NCI-H2171 treated with DMSO at 0.1 percent for 48 hours (cell line): ENCODE data around the gene CCDC142.
"Not testable (repeated sequence)": the region's sequence is repeated elsewhere in the genome, so short reads cannot be mapped to it uniquely, and the experiment has no call there.

ENCODE experiments used
- DNase-seq: peaks from one replicate; lab custom pipeline; 2025; lab: John Stamatoyannopoulos, UW

The CCDC142 gene

DNA sequence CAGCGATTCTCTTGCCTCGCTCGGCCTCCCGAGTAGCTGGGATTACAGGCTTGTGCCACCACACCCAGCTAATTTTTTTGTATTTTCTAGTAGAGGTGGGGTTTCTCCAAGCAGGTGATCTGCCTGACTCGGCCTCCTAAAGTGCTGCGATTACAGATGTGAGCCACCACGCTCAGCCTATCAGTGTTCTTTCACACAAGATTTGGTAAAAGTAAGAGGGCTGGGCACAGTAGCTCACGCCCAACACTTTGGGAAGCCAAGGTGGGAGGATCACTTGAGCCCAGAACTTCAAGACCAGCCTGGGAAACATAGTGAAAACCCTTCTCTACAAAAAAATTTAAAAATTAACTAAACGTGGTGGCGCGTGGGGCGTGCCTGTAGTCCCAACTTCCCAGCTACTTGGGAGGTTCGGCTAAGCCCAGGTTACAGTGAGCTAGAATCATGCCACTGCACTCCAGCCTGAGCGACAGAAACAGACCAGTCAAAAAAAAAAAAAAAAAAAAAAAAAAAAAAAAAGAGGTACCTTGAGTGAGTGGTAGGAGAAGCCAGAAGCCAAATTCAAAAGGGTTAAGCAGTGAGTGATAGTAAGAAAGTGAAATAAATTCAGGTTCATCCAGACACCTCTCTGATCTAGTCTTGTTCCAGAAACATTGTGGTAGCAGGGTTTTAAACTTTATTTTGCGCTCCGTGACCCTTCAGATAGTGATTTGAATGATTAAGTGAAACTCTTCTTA is 11.3 kb downstream of the CCDC142 start:
- DNase-seq, result peak; percentile 54

- DNase-seq, result not testable (repeated sequence)
Measured at GRCh38 chr2:74470742-74471141, 12.1 kb downstream of the CCDC142 start.

DNA sequence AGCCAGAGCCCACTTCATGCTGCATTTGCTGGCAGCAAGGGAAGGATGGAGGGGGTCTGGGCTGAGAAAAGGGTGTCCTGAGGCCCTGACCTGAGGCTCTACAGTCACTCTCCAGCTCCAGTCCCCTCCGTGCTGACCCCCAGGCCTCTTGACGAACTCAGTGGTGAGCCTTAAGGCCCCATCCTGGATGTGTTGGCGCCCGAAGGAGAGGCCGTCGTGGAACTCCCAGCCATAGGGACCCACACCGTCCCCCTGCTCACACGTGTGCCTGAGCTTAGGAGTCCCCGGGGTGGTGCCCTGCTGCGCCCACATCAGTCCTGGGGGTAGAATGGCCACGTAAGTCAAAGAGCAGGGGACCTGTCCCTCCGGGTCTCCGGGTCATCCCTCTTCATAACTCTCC is 18.4 kb downstream of the CCDC142 start:
- DNase-seq, result no peak

- DNase-seq, result no peak
Measured at GRCh38 chr2:74462786-74463105, 20.1 kb downstream of the CCDC142 start.

DNA sequence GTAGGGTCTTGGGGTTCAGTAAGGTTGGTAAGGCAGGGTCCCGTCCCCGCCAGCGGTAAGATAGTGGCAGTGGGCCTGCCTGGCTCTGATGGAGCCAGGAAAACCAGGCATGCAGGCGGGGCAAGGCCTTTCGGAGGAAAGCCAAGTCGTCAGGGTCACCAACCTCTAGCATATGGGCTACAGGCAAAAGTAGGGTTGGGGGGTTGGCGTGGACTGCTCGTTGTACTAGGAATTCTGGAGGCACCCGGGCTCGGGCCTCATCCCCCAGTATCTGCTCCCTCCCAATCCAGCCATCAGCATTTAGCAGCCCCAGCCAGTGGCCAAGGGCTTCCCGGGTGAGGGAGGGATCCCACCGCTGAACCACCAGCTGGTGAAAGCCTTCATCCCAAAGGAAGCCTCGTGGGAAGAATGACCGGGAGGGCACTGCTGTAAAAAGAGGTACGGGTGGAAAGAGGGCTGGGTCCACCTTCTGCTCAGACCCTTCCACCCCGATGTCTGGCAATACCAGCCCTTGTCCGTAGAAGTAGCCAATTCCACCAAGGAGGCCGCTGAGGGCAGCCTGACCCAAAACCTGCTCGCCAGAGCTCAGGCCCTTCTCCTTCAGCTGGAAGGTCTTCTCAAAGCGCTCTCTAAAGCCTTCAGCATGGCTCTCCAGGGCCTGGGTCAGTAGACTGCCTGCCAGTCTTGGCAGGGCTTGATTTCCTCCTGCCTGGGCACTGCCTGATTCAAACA is 20.6 kb downstream of the CCDC142 start:
- no peak for DNase-seq

- DNase-seq, result no peak
Measured at GRCh38 chr2:74461187-74462053, 21.4 kb downstream of the CCDC142 start.

DNA sequence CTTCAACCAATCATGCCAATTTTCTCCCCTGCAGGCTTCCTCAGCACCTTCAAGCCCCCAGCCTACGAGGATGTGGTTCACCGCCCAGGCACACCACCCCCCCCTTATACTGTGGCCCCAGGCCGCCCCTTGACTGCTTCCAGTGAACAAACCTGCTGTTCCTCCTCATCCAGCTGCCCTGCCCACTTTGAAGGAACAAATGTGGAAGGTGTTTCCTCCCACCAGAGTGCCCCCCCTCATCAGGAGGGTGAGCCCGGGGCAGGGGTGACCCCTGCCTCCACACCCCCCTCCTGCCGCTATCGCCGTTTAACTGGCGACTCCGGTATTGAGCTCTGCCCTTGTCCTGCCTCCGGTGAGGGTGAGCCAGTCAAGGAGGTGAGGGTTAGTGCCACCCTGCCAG is 22.6 kb downstream of the CCDC142 start:
- DNase-seq, result not testable (repeated sequence)

GRCh38 chr2:74459503-74460118 is 23.2 kb downstream of the CCDC142 start:
- DNase-seq, result not testable (repeated sequence)

- no peak for DNase-seq
Measured at GRCh38 chr2:74458938-74459363, 23.8 kb downstream of the CCDC142 start.

- DNase-seq, result peak; percentile 100
Measured at GRCh38 chr2:74458132-74458937, 24.5 kb downstream of the CCDC142 start, which contains the start of gene WBP1. Gene WBP1, plus strand, starts transcription at chr2:74458438. Its CDS starts 165 bp downstream, at chr2:74458603.

- DNase-seq, result peak; percentile 87
Measured at GRCh38 chr2:74457549-74458131, 25.2 kb downstream of the CCDC142 start.

DNA sequence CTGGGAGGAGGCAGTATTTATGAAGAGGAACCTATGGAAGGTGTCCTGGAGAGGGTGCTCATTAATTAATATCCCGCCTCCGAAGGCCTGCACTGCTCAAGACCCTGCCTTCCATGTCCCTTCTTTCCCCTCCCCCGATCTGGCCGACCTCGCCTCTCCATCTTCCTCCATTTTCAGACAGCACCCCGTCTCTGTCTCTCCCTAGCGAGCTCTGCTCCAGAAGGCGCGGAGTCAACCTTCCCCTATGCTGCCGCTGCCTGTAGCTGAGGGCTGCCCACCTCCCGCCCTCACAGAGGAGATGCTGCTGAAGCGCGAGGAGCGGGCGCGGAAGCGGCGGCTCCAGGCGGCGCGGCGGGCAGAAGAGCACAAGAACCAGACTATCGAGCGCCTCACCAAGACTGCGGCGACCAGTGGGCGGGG is 25.7 kb downstream of the CCDC142 start:
- peak; percentile 87 for DNase-seq

GRCh38 chr2:74454654-74455511 is 27.9 kb downstream of the CCDC142 start, which contains the start of gene INO80B:
Gene INO80B, plus strand, starts transcription at chr2:74455087. Its CDS starts 30 bp downstream, at chr2:74455117.
- DNase-seq, result peak; percentile 98

GRCh38 chr2:74450570-74451190 is 32.1 kb downstream of the CCDC142 start:
- DNase-seq, result no peak

DNA sequence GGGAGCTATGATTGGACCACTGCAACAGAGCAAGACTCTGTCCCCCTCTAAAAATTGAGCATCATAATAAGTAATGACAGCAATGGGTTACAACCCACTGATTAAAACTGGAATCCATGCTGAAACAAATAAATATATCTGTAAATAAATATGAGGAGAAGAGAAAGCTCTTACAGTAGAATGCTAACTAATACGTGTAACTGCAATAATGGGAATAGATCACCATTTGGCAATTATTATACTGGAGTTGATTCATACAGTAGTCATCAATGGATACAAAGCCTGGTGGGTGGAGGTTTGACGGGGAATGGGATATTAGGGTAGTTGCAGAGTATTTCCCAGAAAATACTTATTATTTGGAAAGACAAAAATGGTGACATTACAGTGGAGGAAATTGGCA is 34.0 kb downstream of the CCDC142 start:
- DNase-seq, result no peak

GRCh38 chr2:74447230-74447999 is 35.4 kb downstream of the CCDC142 start:
- no peak for DNase-seq

DNA sequence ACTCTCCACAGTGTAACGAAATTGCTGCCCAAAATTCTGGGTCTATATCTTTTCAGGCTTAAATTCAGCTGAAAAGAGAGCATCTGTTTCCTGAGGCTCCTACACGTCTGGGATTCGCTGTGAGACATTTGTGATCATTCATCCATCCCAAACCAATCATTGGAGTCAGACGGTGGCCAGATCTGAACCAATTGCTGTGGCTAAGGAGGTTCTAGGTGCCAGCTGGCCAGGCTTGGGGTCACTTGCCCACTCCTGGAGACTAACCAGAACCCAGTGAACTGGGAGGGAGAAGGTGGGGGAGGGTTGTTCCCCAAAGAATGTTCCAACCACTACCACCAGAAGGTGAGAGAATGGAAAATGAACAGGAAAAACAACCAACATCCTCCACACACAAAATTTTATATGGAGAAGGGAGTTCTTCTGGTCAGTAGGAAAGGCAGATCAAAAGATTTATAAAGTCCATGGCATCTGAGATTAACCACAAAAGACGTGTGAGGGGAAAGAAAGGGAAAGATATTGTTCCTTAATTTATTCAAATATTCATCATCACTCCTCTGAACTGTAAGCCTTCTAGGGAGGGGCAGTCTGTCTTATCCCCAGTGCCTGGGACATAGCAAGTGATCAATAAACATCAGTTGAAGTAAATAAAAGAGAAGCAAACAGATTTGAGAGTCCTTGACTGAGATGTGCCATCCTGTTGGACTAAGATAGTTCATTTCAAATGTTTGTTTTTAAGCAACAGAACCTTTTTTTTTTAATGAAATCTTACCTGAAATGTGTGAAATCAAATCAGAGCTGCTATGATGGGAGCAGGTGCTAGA is 38.1 kb downstream of the CCDC142 start:
- DNase-seq, result peak; percentile 24
